Femur (tissue), 1 donor: ENCODE results near the gene VPS41.

Experiments used
- DNase-seq: peaks from one replicate; pipeline ENCODE4 v3.0.0-alpha.2; 2017

VPS41 gene

DNA sequence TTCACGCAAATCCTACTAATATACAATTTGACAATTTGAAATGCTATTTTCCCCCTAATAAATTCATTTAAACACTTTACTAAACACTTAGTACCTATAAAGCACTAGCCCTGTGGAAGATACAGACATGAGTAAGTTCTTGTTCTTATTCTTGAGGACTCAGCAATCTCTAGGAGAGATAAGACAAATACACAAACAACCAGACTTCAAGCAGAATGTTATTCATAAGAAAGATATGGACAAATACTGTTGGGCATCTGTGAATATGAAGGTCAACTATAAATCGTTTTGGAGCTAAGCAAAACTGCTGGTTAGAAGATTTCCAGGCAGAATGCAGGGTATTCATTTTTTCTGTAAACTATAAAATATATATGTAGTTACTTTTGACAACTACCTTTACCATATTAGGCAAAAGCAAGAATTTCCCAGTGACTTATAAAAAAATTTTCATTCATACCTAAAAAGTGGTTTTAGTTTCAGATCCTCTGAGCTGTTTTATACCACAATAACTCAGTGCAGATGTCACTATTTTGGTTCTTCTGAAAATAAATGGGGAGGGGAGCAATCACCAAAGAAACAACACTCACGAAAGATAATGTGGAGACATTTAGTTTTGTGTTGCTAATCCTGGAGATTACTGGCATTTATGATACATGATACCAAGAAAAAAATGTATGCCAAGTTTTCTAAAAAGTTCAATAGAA, 3.8 kb downstream of the VPS41 start:
- no peak for DNase-seq

DNA sequence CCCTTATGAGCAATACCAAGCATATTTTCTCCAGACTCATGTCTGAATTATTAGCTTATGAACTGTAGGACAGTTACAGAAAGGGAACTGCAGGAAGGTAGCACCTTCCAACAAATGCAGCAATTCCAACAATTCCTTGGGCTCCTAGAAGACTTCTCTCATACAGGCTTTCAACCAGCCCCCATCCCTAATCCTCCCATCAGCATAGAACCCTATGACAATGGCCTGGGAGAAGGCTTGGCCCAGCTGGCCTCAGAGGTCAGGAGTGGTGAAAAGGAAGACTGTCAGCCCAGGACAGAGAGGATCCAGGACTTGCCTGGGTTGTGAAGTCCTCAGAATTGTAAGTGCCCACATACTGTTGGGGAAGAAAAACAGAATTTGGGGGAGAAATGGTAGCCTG, 5.9 kb downstream of the VPS41 start:
- DNase-seq: no peak

GRCh38 chr7:38902449-38902848, 6.5 kb downstream of the VPS41 start:
- DNase-seq: no peak

DNA sequence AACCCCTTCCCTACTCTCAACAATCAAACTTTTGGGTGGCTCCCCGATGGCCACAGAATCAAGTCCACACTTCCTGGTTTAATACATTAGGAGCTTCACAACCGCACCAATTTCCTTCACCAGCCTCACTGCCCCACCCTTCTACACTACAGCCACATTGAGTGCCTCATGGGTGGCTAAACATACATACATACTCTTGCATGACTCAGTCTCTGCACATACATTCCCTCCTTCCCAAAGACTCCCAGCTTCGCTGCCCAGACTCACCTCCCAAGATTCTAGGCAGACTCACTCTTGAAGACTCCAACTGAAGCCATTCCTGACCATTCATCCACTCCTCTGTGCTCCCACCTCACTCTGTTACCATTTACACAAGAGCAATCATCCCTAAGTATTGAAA, 15.9 kb downstream of the VPS41 start:
- DNase-seq: no peak

DNA sequence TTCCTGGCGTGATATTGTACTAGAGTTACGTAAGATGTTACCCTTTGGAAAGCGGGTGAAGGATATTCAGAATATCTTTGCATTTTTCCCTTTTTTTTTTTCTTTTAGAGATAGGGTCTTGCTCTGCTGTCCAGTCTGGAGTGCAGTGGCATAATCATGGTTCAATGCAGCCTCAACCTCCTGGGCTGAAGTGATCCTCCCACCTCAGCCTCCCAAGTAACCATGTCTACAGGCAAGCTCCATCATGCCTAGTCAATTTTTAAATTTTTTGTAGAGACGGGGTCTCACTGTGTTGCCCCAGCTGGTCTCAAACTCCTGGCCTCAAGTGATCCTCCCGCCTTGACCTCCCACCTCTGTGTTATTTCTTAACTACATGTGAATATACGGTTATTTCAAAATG, 18.4 kb downstream of the VPS41 start:
- DNase-seq: no peak

- DNase-seq: no peak
Observed at GRCh38 chr7:38889872-38890432, 19.0 kb downstream of the VPS41 start.

DNA sequence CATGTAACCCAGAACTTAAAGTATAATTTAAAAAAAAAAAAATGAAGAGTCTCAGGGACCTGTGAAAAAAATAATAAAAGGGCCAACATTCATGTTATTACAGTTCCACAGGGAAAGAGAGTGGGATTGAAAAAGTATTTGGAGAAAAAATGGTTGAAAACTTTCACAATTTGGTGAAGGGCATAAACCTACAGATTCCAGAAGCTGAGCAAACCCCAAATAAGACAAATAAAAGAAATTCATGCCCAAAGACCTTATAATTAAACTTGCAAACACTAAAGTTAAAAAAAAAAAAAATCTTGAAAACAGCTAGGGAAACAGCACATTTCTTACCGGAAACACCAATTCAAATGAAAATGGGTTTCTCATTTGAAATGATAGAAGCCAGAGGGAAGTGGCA, 19.9 kb downstream of the VPS41 start:
- no peak for DNase-seq

- DNase-seq: no peak
Observed at GRCh38 chr7:38886265-38886664, 22.7 kb downstream of the VPS41 start.

- no peak for DNase-seq
Observed at GRCh38 chr7:38883706-38884105, 25.3 kb downstream of the VPS41 start.

DNA sequence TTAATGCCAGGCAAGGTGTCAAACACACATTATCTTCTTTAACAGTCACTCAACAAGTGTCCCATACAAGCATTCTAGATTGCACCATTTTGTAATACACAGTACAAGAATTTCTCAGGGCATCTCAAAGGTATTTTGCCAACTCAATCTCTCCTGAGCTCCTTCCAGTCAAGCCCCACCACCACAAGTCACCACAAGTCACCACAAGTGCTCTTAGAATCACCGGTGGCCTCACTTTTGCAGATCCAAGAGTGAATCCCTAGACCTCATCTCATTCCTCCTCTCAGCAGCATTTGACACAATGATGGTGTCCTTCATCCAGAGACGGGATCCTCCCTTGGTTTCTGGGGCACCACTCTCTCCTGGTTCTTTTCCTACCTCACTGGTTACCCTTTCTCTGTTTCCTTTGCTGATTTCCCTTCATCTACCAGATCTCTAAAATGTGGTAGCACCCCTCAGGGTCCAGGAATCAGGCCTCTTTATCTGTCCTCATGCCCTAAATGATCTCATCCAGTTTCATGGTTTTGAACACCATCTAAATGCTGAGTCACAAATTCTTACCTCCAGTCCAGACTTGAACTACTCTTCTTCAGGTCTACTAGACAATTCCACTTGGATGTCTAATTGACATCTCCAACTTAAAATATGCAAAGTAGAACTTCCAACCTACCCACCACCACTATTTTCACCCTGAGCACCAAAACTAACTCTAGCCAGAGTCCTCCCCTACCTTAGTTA, 26.9 kb downstream of the VPS41 start:
- DNase-seq: no peak

GRCh38 chr7:38881015-38881414, 28.0 kb downstream of the VPS41 start:
- DNase-seq: no peak

- DNase-seq: no peak
Observed at GRCh38 chr7:38880454-38880853, 28.5 kb downstream of the VPS41 start.

DNA sequence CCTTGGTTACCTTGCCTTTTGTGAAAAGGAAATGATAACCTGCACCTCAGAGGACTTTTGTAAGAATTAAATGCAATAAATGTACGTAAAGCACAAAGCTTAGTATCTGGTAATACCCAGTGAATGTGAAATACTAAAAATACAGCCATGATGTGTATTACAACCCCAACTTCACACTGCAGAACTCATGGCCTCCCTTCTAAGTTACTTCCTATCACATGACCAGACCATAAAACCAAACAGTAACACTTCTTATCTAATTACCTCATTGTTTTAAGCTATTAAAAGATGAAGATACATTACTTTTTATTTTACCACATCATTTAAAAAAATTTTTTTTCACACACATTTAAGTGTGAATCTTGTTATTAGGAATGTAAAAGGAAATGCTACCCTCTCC, 29.0 kb downstream of the VPS41 start:
- DNase-seq: no peak

- DNase-seq: no peak
Observed at GRCh38 chr7:38878694-38879457, 30.1 kb downstream of the VPS41 start.

DNA sequence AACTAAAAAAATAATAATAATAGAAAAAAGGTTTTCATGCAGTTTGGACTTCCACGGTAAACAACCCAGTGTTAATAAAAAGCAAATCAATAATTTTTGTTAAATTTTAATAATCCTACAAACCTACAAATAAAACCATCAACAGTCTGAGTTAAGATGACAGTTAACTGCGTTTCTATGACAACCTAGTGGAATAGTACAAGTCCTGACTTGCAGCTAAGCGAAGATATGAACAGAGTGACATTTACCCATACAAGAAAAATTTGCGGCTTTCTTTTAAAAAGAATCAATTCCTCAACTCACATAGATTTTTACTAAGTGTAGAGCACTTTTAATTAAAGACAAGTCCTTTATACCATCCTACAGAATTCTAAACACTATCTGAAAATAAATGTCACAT, 35.6 kb downstream of the VPS41 start:
- DNase-seq: no peak

GRCh38 chr7:38872202-38872601, 36.8 kb downstream of the VPS41 start:
- DNase-seq: no peak

- no peak for DNase-seq
Observed at GRCh38 chr7:38870147-38870546, 38.8 kb downstream of the VPS41 start.

DNA sequence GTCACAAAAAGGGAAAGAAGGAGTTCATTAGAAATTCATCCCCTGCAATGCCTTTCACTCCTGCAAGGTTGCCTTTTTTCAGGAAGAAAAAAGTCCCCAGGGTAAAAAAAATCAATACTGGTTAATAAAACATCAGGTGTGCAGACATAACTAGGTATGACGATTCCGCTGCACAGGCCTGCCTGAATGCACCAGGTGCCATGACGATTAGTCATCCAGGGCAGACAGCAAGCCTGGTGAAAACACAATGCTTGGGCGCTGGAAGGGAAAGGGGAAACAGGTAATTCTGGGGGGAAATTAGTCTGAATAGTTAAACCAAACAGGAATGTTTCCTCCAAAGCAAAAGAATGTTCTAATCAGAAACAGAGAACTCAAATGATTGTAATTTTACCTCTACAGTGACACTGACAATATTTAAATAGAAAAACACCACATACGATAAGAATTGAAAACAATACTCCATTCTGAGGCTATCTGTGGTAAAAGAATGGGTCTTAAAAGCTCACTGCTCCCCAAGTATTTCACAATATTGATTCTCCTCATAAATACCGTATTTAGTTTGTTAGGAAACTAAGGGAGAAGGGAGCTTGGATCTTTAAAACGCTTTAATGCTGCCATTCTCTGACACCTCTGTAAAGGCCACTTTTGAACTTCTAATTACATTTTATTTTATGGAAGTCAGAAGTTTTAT, 45.2 kb downstream of the VPS41 start:
- DNase-seq: no peak

- no peak for DNase-seq
Observed at GRCh38 chr7:38862666-38863065, 46.3 kb downstream of the VPS41 start.

- DNase-seq: no peak
Observed at GRCh38 chr7:38858259-38858884, 50.6 kb downstream of the VPS41 start.

GRCh38 chr7:38855867-38856266, 53.1 kb downstream of the VPS41 start:
- no peak for DNase-seq

DNA sequence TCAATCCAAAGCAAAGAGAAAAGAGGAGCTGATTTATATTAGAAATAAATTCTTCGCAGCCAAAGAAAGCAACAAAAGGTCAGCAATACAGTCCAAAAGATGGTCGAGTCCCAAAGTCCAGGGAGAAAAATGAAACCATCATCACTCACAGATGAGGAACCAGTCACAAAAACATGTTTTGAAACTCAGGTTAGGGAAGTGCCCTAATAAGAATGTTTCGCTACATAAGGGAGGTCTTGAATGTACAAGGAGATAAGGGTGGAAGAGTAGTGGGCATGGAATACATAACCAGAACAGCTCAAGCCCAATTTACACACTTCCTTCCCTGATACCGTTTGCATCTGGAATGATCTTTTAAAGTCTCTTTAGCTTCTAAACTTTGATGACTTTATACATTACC, 53.6 kb downstream of the VPS41 start:
- no peak for DNase-seq
